Adrenal gland (tissue), 12 donors: ENCODE results near the gene RAB5IF. TPM values are rescaled to one million over a fixed set of nuclear protein-coding genes. Genes with fewer than 3 reads are reported as not detected.

Source experiments
- DNase-seq, 7 donors: peaks; one replicate each; pipeline ENCODE4 v3.0.0-alpha.2; 2019 to 2020
- H3K27ac ChIP-seq, 5 donors: fragments of 200-600 bp; sonication (generic) in 4 of 5; 1 replicate in 3 of 5; 2 replicates in 2 of 5; pipeline versions ENCODE4 v1.5.1 to v1.8.0; 2016 to 2020; ENCODE audit warnings: mild to moderate bottlenecking in 1 of 5
- H3K27me3 ChIP-seq: fragments of 200-600 bp; 2 replicates; pipeline ENCODE4 v1.8.0; 2021
- H3K36me3 ChIP-seq, 2 donors: fragments of 200-600 bp; replicated peaks in 1 of 2; 1 replicate in 1 of 2; 2 replicates in 1 of 2; pipeline versions ENCODE4 v1.5.1 to v1.8.0; 2018 to 2022
- H3K4me1 ChIP-seq, 2 donors: fragments of 200-600 bp; replicated peaks in 1 of 2; 1 replicate in 1 of 2; 2 replicates in 1 of 2; pipeline versions ENCODE4 v1.5.1 to v1.8.0; 2018 to 2021
- H3K4me3 ChIP-seq, 4 donors: fragments of 200-600 bp; sonication (generic) in 3 of 4; one replicate each; pipeline ENCODE4 v1.5.1; 2016 to 2018
- H3K9me3 ChIP-seq, 3 donors: fragments of 200-600 bp; sonication (generic) in 1 of 3; replicated peaks in 1 of 3; 1 replicate in 2 of 3; 2 replicates in 1 of 3; pipeline versions ENCODE4 v1.5.1 to v1.8.0; 2016 to 2021
- CTCF ChIP-seq, 6 experiments: fragments of 450-650 bp in 4 of 6; fragments of 200-600 bp in 2 of 6; sonication (generic) in 1 of 6; IDR thresholded peaks; 1 replicate in 5 of 6; 2 replicates in 1 of 6; pipeline versions ENCODE4 v1.5.1 to v1.8.0; 2016 to 2021; ENCODE audit warnings: antibody characterized with exemption in 6 of 6, mild to moderate bottlenecking in 2 of 6, moderate library complexity in 1 of 6
- POLR2A ChIP-seq, 2 donors: fragments of 450-650 bp; IDR thresholded peaks; one replicate each; pipeline ENCODE4 v1.6.1; 2017; ENCODE audit warnings: antibody characterized with exemption in 2 of 2, mild to moderate bottlenecking in 2 of 2, moderate library complexity in 1 of 2
- WGBS, 4 donors: extraction: QIAGEN DNeasy Blood & Tissue Kit in 2 of 4; methylation state at CpG; one replicate each; pipeline versions ENCODE4 v1.1.5 to v1.1.7; 2013 to 2017; 5-methylcytosine and 5-hydroxymethylcytosine counted together
- intact Hi-C, 2 donors: fragments of 100-400 bp; cut with DNase I; formaldehyde crosslinking; loops; one replicate each; pipeline versions ENCODE4 v1.14.1 to v1.15.0; 2022 to 2023
- polyA plus RNA-seq, 3 donors: library from polyadenylated mRNA; stranded (reverse); fragments of 200-250 nt in 2 of 3; fragments of 350-450 nt in 1 of 3; fragmentation: Illumina TruSeq in 1 of 3; extraction: RNeasy Lipid Tissue Mini Kit (QIAGEN cat#74804) in 1 of 3; gene quantifications; one replicate each; pipeline ENCODE4 v1.2.3, GENCODE V29; 2013 to 2014
- total RNA-seq, 9 donors: library from RNA; depleted of rRNA in 4 of 9; stranded (reverse); fragments of >200 nt in 4 of 9; fragments of 120-200 nt in 1 of 9; fragmentation: NEBNext Ultra II Directional in 1 of 9; extraction: Animal tissue kit (Norgen Biotek cat#: 25700) in 1 of 9; gene quantifications; one replicate each; pipeline versions ENCODE4 v1.1.0 to v1.2.4, GENCODE V29; 2013 to 2023
- donor health status: healthy with polysubstance abuse.
- donor health status: Bipolar disorder and iron deficiency.
- donor health status: DM: yes; HTN: yes; CAD: no.
- donor health status: DM: no; HTN: no; CAD: no.
- donor health status: DM: no; HTN: no; CAD: no.
- donor health status: DM: yes; HTN: yes; CAD: no.

Gene RAB5IF
- total and polyA plus RNA-seq, 12 donors: 44.9 to 196 (median 86.9) TPM

GRCh38 chr20:36629719-36630681, 24.4 kb downstream of the RAB5IF start:
- intact Hi-C loops: no loop called here
- WGBS, 4 donors: 76 to 84% (median 78%) methylated on average over 14 to 15 of the region's 15 CpGs
- Histone ChIP-seq H3K9me3 (no peaks in the 10 kb centered on the region), H3K4me3 (no peak overlapping the region), H3K27ac (no peak overlapping the region), H3K27me3 (no peaks in the 10 kb centered on the region), H3K36me3 (no peaks in the 10 kb centered on the region), H3K4me1 (no peaks in the 10 kb centered on the region)
- TF ChIP-seq POLR2A (IDR thresholded peaks at IDR 0.05) (no peak), CTCF (IDR thresholded peaks at IDR 0.05) (no peak)
- DNase-seq: no peak

GRCh38 chr20:36631646-36632045, 26.1 kb downstream of the RAB5IF start:
- TF ChIP-seq POLR2A (IDR thresholded peaks at IDR 0.05) (no peak), CTCF (IDR thresholded peaks at IDR 0.05) (no peak)
- intact Hi-C loops: no loop called here
- no peak for DNase-seq
- H3K27me3 ChIP-seq: no peaks in the 10 kb centered on the region
- no peak overlapping the region for H3K4me3 ChIP-seq
- no peaks in the 10 kb centered on the region for H3K36me3 ChIP-seq
- WGBS, 4 donors: 84 to 91% (median 89%) methylated on average over 6 of the region's 6 CpGs
- H3K4me1 ChIP-seq: no peaks in the 10 kb centered on the region
- no peak overlapping the region for H3K27ac ChIP-seq
- no peaks in the 10 kb centered on the region for H3K9me3 ChIP-seq

GRCh38 chr20:36632147-36632486, 26.5 kb downstream of the RAB5IF start:
- no peak for TF ChIP-seq POLR2A (IDR thresholded peaks at IDR 0.05)
- no peak for TF ChIP-seq CTCF (IDR thresholded peaks at IDR 0.05)
- H3K36me3 ChIP-seq: no peaks in the 10 kb centered on the region
- no peak overlapping the region for H3K4me3 ChIP-seq
- intact Hi-C loops: no loop called here
- no peaks in the 10 kb centered on the region for H3K27me3 ChIP-seq
- H3K9me3 ChIP-seq: no peaks in the 10 kb centered on the region
- no peak overlapping the region for H3K27ac ChIP-seq
- 75 to 93% (median 85%) methylated on average over 2 to 3 of the region's 3 CpGs for WGBS, 4 donors
- DNase-seq: no peak
- H3K4me1 ChIP-seq: no peaks in the 10 kb centered on the region

GRCh38 chr20:36632487-36633284, 27.1 kb downstream of the RAB5IF start:
- no peak for DNase-seq
- whole genome bisulfite sequencing, 4 donors: 84 to 89% (median 87%) methylated on average over 11 to 14 of the region's 14 CpGs
- no peaks in the 10 kb centered on the region for H3K27me3 ChIP-seq
- H3K27ac ChIP-seq: no peak overlapping the region
- intact Hi-C loops: no loop called here
- no peaks in the 10 kb centered on the region for H3K9me3 ChIP-seq
- H3K4me3 ChIP-seq: no peak overlapping the region
- H3K4me1 ChIP-seq: no peaks in the 10 kb centered on the region
- TF ChIP-seq POLR2A (IDR thresholded peaks at IDR 0.05): no peak
- TF ChIP-seq CTCF (IDR thresholded peaks at IDR 0.05): no peak
- no peaks in the 10 kb centered on the region for H3K36me3 ChIP-seq
